DMS114 treated with DMSO at 0.1 percent for 48 hours (cell line): Measurements from ENCODE around the gene HUWE1.

Experiments
- DNase-seq: peaks from one replicate; lab custom pipeline; 2025; ENCODE audit not compliant: unreplicated experiment; lab: John Stamatoyannopoulos, UW

Gene HUWE1

DNA sequence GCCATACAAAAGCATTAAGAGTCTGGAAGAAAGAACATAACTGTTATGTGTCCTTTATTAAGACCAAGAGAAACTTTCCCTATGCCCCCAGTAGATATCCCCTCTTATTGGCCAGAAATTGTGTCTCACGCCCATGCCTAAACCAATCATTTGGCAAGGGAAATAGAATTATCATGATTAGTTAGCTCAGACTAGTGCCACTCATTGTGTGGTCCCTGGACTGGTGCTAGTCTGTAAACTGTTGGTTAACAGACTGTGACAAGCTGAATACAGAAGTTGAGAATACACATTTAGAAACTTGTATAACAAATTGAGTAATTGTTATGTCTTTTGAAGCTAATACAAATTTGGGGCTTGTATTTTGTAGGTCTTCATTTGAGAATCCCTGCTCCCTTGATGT lies 8.1 kb upstream of the HUWE1 start:
- DNase-seq = no peak

DNA sequence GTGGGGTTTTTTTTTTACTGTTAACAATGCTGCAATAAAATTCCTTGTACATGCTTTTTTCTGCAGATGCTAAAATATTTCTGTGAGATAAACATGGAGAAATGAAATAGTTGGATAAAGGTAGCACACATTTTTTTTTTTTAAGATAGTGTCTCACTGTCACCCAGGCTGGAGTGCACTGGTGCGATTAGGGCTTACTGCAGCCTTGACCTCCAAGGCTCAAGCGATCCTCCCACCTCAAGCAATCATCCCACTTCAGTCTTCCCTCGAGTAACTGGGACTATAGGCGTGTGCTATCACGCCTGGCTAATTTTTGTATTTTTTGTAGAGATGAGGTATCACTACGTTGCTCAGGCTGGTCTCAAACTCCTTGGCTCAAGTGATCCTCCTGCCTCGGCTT lies 1.8 kb upstream of the HUWE1 start:
- DNase-seq = no peak

DNA sequence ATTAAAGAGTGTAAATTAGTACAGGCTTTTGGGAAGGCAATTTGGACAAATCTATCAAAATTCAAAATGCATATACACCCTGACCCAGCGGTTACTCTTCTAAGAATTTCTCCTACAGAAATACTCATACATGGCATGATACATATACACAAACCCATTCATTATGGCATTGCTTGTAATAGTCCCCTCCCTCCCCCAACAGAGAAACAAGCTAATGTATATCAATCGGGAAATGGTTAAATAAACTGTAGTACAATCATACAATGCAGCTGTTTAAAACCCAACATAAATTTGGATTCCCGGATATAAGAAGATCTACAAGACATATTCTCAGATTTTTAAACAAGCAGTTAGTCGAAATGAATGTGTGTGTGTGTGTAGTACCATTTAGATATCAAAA lies 808 bp downstream of the HUWE1 start:
- peak; percentile 23 for DNase-seq

DNA sequence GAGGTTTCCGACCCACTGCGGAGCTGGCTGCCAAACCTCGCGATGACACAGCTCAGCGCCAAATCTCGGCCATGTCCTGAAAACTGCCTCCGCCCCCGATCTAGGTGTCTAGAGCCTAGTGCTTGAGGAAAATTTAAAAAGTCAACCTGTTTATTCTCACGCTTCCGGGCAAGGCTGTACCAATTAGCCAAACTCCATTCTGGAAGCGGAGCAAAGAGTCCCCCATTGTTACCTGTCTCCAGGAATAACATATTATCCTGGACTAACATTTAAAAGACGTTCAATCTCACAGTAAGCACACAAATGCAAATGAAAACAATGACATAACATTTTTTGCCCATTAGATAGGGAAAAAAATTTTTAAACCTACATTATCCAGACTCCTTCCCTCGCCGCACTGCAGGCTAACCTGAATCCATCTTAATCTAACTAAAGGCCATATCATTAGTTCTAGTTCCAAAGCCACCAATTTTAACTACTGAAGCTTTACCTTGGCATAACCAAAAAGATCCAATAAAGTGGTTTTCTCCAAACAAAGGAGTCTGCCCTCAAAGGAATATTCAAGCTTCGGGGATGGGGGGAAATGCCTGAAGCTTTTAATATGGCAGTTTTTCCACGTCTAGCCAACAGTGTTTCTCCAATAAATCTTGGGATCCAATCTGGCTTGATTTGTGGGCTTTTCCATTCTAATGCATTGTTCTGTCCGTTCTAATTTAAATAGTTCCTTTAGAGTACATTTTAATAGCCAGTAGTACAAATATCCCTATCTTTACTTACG lies 1.9 kb downstream of the HUWE1 start:
- peak; percentile 19 for DNase-seq

DNA sequence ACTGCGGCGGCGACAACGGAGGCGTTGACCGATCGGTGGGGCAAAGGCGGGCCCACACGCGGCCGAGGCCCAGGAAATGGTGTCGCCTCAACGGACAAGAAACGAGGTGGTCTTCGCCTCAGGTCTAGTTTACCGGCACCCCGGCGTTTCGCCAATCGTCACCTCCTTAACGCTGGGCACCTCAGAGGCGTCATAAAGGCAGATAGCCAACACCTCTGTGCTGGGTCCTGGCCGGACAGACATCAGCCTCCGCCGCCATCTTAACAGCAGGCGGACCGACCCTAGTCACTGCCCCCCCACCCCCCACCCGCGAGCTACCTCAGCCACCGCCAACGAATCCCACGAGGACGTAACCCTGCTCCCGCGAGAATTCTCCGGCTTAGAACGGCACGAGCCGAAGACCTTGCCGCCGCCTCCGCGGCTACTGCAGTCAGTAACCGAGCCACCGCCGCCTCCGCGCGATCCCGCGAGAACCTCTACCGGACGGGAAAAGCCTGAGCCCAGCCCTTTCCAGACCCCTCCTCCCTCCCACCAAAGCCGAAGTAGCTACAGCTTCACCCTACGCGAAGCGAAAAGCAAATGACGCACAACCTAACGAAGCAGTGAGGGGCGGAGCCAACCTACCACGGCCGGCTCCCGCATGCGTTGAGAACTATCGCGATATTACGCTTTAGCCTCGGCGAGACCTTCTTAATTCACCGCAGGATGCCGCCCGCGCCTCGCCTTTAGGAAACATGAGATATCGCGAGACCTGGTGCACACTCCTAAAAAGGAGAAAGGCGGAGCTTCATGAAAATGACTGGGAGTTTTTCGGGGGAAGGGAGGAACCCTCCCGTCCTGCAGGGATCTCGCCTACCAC lies 2.7 kb downstream of the HUWE1 start:
- DNase-seq = peak; percentile 96

DNA sequence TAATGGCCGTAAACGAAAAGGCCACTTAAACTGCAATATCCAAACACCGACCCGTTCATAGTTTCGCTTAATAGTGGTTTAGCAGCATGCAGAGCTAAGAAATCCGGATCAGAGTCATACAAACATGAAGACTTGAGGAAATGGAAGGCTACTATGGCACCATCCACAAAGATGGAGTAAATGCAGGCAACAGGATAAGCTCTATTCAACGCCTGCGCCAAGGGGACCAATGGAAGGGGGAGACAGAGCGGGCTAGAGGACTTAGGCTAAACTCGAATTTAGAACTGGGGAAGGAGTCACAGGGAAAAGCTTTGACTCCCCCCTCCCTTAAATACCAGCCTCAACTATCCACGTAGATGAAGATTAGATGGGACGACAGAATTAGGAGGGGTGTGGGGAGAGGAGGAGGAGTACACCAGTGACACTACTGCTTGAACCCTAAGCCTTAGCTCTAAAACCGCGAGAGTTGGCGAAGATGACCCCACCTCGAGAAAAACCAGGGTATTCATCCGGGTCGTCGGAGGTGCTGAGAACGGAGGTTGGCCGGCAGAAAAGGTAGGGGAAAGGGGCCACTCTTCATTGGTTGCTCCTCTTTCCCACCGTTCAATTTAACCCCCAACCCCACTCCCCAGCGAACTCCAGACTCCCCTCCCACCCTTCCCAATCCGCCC lies 3.5 kb downstream of the HUWE1 start:
- DNase-seq = peak; percentile 63

DNA sequence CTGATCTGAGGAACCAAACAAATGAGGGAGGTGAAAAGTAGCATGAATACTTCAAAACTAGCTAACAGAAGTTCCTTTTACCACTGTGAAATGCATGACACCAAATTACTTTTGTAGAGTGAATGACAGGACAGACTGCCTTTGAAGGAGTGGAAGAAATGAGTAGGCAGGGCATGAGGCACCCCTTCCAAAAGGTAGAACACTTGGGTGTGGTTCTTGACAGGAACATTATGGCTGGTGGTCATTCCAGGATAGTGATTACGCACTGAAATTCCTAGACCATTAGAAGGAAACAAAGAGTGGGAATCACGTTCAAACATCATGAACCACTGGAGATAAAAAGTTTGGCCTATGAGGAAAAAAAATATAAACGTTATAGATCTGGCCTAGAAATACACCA lies 4.9 kb downstream of the HUWE1 start:
- no peak for DNase-seq

DNA sequence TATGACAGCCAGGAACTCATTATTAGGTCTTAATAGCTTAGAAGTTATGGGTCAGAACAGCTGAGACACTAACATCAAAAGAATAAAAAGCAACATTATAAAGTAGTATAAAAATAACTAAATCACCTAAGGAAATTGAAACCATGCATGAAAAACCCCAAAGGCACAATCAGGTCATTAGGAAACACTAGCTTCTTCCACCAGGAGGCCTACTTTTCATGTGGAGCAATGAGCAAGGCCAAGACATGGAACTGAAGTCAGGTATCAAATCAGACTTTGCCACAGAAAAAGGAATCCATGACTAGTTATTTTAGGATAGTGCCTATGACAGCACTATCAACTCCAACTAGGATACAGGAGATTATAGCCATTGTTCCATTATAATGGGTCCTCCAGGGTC lies 7.9 kb downstream of the HUWE1 start:
- DNase-seq = no peak

DNA sequence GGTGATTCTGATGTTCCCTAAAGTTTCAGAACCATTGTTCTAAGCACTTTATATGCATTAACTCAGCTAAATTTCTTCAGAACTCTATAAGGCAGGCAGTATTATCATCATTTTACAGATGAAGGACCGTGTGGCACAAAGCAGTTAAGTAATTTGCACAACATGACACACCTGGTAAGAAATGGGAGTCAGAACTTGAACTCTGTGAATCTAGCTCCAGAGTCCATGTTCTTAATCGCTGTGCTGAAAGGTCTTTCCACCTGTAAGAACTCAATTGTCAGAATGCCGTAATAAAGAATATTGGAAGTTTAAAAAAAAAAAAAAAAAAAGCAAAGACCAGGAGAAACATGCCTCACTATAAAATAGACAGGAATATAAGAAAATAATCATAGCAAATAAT lies 9.2 kb downstream of the HUWE1 start:
- DNase-seq = no peak

DNA sequence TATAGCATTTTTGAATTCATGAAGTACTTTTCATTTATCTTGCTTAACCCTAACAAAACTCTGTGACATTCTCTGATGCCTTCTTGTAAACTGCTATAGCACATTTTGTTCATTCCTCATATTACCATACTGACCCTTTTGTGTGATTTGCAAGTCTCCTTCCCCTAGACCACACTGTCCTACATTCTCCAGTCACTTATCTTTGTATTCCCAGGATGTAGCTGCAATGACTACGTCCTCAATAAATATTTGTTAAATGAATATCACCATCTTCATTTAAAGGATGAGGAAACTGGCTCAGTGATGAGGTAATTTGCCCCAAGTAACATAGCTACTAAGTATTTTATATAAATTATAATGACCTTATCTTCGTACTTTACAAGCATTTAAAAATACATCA lies 11.9 kb downstream of the HUWE1 start:
- no peak for DNase-seq

DNA sequence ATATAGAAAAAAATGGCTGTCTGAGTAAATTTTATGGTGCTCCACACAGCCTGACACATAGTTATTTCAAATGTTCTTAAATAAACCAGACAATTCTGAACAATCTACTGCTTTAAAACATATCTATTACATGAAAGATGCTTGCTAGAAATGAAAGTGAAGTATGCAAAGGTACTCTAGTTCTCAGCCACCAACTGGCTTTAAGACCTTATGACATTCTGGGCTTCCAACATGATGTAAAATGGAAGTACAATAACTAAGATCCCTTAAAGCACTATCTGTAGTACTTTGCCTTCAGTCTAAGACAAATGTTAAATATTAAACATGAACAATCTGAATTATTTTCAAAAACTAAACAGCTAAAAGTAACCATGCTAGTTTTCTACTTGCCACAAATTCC lies 17.3 kb downstream of the HUWE1 start:
- no peak for DNase-seq

DNA sequence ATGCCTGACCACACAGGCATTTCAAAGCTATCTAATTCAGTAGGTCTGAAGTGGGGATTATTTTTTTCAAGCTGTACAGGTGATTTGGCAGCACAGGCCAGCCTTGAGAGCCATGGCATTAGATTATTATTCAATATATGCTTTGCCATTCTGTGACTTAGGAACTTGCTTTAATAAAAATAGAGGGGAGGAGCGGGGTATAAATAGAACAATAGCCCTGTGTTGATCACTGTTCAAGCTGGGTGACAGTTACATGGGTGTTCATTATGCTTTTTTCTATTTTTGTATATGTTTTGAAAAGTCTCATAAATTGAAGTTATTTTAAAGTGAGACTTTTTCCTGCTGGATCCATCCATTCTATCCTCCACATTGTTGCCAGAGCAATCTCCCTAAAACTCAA lies 20.3 kb downstream of the HUWE1 start:
- no peak for DNase-seq

DNA sequence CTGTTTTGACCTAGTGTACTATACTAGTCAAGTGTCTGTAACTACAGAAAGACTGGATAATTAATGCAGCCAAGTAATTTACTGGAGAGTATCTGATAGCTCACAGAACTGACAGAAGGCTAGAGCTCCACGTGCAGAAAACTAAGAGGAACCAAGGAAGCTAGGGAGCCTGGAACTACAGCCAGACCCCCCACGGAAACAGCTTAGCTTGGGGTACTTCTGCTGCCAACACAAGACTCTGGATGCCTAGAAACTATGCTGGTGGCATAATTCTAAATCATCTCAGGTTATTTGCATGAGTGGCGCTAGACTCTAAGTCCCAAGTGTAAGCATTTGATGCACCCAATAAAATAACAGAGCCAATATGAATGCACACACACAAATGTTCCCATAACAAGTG lies 26.5 kb downstream of the HUWE1 start:
- no peak for DNase-seq

DNA sequence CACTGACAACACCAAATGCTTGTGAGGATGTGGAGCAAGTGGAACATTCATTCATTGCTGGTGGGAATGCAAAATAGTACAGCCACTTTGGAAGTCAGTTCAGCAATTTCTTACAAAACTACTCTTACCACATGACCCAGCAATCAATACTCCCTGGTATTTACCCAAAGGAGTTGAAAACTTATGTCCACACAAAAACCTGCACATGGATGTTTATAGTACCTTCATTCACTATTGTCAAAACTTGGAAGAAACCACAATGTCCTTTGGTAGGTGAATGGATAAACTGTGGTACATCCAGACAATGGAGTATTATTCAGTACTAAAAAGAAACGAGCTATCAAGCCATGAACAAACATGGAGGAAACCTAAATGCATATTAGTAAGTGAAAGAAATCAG lies 27.5 kb downstream of the HUWE1 start:
- DNase-seq = no peak

DNA sequence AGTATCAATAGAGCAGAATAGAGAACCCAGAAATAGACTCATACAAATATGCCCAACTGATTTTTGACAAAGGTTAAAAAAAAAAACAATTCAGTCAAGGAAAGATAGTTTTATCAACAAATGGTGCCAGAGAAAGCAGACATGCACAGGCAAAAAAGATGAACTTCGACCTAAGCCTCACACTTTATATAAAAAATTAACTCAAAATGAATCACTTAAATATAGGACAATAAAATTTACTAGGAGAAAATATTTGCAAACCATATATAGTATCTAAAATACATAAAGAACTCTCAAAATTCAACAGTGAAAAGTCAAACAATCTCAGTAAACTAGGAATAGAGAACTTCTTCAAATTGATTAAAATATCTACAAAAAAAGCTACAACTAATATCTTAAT lies 29.7 kb downstream of the HUWE1 start:
- DNase-seq = no peak

DNA sequence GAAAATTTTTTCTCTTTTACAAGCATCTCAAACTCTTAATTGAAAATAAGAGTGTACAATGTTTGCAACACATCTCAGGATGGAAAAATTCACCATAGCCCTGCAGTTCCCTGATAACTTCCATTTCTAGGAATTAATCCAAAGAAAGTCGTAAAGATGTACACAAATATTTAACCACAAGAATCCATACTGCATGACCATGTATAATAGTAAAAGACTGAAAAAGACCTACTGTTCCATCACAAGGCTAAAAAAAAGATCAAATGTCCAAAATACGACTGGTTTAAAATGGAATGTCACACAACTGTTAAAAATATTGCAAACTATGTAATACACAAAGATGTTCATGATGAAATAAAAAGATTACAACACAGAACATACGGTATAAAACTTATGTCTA lies 32.1 kb downstream of the HUWE1 start:
- DNase-seq = no peak

DNA sequence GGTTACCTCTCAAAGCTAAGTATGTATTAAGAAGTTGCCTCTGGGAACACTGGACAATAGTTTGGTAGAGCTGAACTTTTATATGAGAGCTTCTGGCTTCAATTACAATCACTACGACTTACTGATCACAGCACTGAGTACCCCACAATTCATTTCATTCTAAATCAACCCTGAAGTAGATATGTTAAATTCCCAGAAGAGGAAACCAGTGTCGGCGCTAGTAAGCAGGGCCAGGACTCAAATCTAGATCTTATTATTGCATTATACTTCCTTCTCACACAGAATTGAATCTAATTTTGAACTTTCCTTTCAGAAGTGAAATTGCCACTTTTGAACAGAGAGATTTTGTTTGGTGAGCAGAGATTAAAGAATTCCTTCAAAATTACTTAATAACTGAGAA lies 41.8 kb downstream of the HUWE1 start:
- DNase-seq = no peak

DNA sequence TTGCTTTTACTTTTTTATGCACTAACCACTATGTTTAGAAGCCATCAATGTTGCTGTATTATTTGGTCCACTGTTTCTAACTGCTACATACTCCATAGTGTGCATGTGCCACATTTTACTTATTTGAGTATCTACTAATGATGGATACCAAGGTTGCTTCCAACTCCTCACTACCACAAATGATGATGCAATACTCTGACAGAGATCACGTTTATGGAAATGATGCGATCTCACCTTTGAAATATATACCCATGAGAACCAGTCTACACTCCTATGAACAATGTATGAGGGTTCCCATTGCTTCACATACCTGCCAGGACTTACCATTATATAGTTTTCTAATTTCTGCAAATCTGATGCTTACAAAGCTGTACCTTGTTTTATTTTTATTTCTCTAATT lies 44.2 kb downstream of the HUWE1 start:
- no peak for DNase-seq

DNA sequence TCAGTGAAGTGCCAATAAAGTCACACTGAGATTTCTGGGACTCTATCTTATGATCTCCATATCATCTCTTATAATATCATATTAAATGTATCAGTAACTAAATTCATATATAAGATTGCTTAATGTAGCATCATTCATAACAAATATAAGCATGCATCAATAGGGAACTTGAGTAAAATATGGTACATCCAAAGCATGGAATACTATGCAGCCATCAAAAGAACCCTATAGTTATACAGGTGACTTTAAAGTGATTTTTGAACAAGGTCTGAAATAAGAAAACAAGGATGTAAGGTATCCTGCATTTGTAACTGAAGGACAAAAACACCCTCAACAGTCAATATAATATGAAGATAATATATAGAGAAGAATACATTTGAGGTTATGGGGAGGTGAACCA lies 47.3 kb downstream of the HUWE1 start:
- no peak for DNase-seq

DNA sequence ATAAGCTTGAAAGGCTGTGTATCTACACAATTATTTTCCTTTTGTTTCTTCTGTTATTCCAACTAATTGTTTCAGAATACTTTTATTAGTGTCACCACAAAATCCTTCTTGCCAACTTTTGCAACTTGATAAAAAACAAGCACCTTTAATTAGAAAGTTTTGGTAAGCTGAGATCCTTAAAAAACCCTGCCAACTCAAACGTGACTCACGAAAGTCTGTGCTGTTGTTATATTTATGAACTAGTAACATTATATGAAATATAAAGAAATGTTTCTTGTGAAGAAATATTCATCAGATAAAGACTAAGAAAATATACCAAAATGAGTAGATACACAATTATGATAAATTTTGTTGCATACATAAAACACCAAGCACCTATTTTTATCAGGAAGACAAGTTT lies 49.0 kb downstream of the HUWE1 start:
- DNase-seq = no peak

DNA sequence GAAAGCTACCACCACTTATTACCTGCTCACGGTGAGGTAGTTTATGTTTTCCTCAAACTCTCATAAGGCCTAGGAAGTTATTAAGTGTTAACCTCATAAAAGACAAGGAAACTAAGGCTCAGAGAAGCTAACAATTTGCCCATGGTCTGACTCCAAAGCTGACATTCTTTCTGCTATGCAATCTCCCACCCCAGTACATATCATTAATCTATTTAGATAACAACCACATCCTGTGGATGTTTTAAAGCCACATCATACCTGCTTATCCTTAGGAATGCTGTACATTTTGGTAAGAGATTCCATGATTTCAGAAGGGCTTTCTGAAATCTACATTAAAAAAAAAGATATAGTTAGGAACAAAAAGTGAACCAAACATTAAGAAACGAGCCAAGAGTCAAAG lies 55.4 kb downstream of the HUWE1 start:
- DNase-seq = no peak

DNA sequence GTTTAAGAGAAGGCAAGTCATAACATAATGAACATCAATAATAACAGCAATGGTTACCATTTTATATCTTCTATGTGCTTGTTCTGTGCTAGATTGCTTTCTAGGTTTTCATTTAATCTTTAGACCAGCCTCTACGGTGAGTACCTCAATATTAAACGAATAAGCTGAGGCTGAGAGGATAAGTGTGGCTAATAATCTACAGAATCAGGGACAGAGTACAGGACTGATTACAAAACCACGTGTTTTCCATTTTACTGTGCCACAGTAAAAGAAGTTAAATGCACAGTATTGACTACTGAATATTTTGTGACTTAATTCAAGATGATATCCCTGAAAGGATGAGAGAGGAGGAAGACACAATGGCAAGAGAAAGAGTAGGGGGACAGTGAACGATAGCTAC lies 56.3 kb downstream of the HUWE1 start:
- no peak for DNase-seq
